OCI-LY3 (cell line): Measurements from ENCODE around the gene FTSJ1.

Experiments used
- H2AFZ ChIP-seq: fragments of 200-600, 300-600 bp; shearing (Covaris generic); 2 replicates; pipeline ENCODE4 v1.6.0; 2014; ENCODE audit warnings: antibody characterized with exemption, low read depth, low read length
- H3K27ac ChIP-seq: fragments of 200-600, 300-600 bp; sonication (generic); 2 replicates; pipeline ENCODE4 v1.5.1; 2014; ENCODE audit warnings: mild to moderate bottlenecking, low read length, moderate library complexity, mixed read lengths
- H3K27me3 ChIP-seq: fragments of 200-600, 300-600 bp; sonication (generic); 2 replicates; pipeline ENCODE4 v1.6.1; 2014; ENCODE audit warnings: low read depth, low read length, mixed read lengths
- H3K36me3 ChIP-seq: fragments of 200-600, 300-600 bp; sonication (generic); replicated peaks from 2 replicates; pipeline ENCODE3; 2014; ENCODE audit warnings: low read depth, low read length, mixed read lengths
- H3K4me1 ChIP-seq: fragments of 300-600, 200-600 bp; sonication (generic); 2 replicates; pipeline ENCODE4 v1.6.1; 2014; ENCODE audit warnings: low read length, mixed read lengths
- H3K4me2 ChIP-seq: fragments of 200-600, 300-600 bp; sonication (generic); 2 replicates; pipeline ENCODE4 v1.6.1; 2014; ENCODE audit warnings: low read length, mixed read lengths
- H3K4me3 ChIP-seq: fragments of 300-600, 200-600 bp; sonication (generic); 2 replicates; pipeline ENCODE4 v1.5.1; 2014; ENCODE audit warnings: antibody characterized with exemption, mild to moderate bottlenecking, low read length, moderate library complexity
- H3K79me2 ChIP-seq: fragments of 300-600, 200-600 bp; shearing (Covaris generic); 2 replicates; pipeline ENCODE4 v1.6.1; 2014; ENCODE audit warnings: mild to moderate bottlenecking, low read length, mixed read lengths
- H3K9ac ChIP-seq: fragments of 300-600, 200-600 bp; shearing (Covaris generic); 2 replicates; pipeline ENCODE4 v1.6.0; 2014; ENCODE audit warnings: mild to moderate bottlenecking, low read length, moderate library complexity
- H3K9me3 ChIP-seq: fragments of 200-600, 300-600 bp; shearing (Covaris generic); 2 replicates; pipeline ENCODE4 v1.6.1; 2014; ENCODE audit warnings: low read length, mixed read lengths; ENCODE audit not compliant: insufficient read depth
- H4K20me1 ChIP-seq: fragments of 200-600, 300-600 bp; sonication (generic); 2 replicates; pipeline ENCODE4 v1.6.1; 2016; ENCODE audit warnings: low read length, mixed read lengths; ENCODE audit not compliant: insufficient read depth
- EZH2phosphoT487 ChIP-seq: fragments of 200-600 bp; shearing (Covaris generic); IDR thresholded peaks from 2 replicates; pipeline ENCODE4 v1.6.1; 2018; ENCODE audit warnings: antibody characterized with exemption, mixed run types, low read depth
- TF ChIP-seq, protein P1 (sequence below): fragments of 200-600, 300-600 bp; sonication (generic); IDR thresholded peaks from 2 replicates; pipeline ENCODE4 v1.5.1; 2014; ENCODE audit warnings: antibody characterized with exemption, low read length, low read depth

FTSJ1 gene

DNA sequence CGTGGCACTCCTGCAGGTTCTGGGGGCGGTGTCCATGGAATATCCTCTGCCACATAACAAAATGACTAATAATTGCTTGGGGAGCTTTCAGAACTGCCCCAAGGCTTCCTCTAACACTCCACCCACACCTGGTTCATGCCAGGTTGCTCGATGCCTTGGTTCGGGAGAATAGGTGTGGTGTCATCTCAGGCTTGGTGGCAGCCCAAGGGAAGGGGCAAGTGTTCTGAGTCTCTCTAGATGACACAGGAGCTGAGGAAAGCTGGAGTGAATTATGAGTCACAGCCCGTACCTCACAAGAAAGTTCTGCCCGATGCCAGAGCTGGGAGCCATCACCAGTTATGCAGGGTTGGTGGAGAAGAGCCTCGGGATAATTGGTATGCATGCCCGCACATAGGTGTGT lies 14.7 kb downstream of the FTSJ1 start:
- Histone ChIP-seq H3K36me3 (peaks cover 7% of the 10 kb centered on the region), H3K9ac (no peak overlapping the region), H3K27ac (no peak overlapping the region), H4K20me1 (no peaks in the 10 kb centered on the region), H3K9me3 (no peaks in the 10 kb centered on the region), H2AFZ (no peak overlapping the region), H3K4me2 (no peak overlapping the region), H3K4me1 (no peaks in the 10 kb centered on the region), H3K4me3 (no peak overlapping the region), H3K79me2 (no peaks in the 10 kb centered on the region), H3K27me3 (no peaks in the 10 kb centered on the region)
- TF ChIP-seq, protein P1, sequence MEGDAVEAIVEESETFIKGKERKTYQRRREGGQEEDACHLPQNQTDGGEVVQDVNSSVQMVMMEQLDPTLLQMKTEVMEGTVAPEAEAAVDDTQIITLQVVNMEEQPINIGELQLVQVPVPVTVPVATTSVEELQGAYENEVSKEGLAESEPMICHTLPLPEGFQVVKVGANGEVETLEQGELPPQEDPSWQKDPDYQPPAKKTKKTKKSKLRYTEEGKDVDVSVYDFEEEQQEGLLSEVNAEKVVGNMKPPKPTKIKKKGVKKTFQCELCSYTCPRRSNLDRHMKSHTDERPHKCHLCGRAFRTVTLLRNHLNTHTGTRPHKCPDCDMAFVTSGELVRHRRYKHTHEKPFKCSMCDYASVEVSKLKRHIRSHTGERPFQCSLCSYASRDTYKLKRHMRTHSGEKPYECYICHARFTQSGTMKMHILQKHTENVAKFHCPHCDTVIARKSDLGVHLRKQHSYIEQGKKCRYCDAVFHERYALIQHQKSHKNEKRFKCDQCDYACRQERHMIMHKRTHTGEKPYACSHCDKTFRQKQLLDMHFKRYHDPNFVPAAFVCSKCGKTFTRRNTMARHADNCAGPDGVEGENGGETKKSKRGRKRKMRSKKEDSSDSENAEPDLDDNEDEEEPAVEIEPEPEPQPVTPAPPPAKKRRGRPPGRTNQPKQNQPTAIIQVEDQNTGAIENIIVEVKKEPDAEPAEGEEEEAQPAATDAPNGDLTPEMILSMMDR = no peak
- TF ChIP-seq EZH2phosphoT487 = no peak

DNA sequence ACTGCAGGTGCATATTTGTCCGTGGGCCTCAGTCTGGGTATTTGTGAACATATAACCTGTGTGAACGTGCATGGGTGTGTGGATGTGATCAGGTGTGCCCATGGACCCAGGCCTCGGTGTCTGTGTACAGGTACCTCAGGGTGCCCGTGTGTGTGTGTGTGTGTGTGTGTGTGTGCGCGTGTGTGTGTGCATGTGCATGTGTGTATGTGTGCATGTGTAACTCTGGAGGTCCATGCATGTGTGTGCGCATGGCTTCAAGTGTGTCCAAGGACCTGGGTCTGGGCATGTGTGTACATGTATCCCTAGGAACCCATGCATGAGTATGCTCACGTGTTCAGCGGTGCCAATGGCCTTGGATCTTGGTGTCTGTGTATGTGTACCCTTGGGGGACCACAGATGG lies 15.8 kb downstream of the FTSJ1 start:
- Histone ChIP-seq H3K4me1 (no peaks in the 10 kb centered on the region), H3K4me2 (no peak overlapping the region), H3K4me3 (no peak overlapping the region), H4K20me1 (no peaks in the 10 kb centered on the region), H3K36me3 (peaks cover 3% of the 10 kb centered on the region), H3K79me2 (no peaks in the 10 kb centered on the region), H3K27ac (no peak overlapping the region), H3K9me3 (no peaks in the 10 kb centered on the region), H3K27me3 (no peaks in the 10 kb centered on the region), H2AFZ (no peak overlapping the region), H3K9ac (no peak overlapping the region)
- TF ChIP-seq, protein P1 = no peak
- TF ChIP-seq EZH2phosphoT487 = no peak

DNA sequence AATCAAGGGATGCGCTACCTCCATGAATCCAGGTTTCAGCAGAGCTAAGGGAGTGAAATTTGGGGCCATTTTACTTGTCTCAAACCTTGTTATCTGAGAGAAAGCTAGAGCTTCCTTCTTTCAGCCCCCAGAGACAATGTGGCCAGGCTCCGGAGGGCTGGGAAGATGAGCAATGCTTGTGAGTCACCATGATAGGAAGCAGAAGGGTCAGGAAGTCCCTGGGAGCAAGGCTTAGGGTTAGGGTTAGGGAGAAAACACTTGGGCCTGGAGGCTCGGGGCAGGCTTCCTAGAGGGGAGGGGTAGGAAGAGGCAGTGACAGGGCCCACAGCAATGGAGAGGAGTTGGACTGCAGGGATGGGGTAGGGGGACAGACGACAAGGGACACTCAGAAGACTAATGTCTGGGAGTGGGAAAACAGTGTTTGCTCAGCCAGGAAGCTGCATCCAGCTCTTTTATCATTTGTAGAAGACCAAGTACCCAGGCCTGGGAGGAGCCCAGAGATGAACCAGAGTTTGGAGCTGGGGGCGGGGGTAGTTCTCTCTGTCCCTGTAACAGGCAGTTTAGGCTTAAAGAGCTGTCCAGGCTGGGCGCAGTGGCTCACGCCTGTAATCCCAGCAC lies 16.4 kb downstream of the FTSJ1 start:
- Histone ChIP-seq H2AFZ (no peak overlapping the region), H3K79me2 (no peaks in the 10 kb centered on the region), H3K27ac (no peak overlapping the region), H3K9ac (no peak overlapping the region), H3K4me1 (no peaks in the 10 kb centered on the region), H3K36me3 (no peaks in the 10 kb centered on the region), H3K27me3 (no peaks in the 10 kb centered on the region), H3K4me3 (no peak overlapping the region), H3K4me2 (no peak overlapping the region), H3K9me3 (no peaks in the 10 kb centered on the region), H4K20me1 (no peaks in the 10 kb centered on the region)
- TF ChIP-seq EZH2phosphoT487 = no peak
- TF ChIP-seq, protein P1 = no peak

DNA sequence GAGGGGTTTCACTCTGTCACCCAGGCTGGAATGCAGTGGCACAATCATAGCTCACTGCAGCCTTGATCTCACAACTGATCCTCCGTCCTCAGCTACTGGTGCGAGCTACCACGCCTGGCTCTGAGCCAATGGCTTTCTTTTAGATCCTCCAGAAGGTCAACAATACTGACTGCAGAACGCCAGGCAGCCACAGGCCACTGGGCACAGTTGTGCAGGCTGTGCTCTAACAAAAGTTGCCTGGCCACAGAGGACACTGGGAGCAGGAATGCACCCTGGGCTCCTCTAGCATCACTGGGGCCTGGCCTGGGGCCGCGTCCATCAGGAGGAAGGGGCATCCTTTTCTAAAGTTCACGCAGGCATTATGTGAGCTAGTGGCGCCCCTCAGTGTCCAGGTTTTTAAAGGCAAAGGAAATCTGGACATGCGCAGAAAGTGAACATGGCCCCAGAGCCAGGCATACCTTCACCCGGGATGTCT lies 17.9 kb downstream of the FTSJ1 start:
- Histone ChIP-seq H3K4me2 (peak overlapping the region; percentile 54), H3K9me3 (no peaks in the 10 kb centered on the region), H3K36me3 (no peaks in the 10 kb centered on the region), H4K20me1 (no peaks in the 10 kb centered on the region), H3K27me3 (no peaks in the 10 kb centered on the region), H2AFZ (peak overlapping the region; percentile 60; the same call in 1 of the 2 replicates), H3K4me3 (no peak overlapping the region), H3K4me1 (no peaks in the 10 kb centered on the region), H3K9ac (no peak overlapping the region), H3K79me2 (no peaks in the 10 kb centered on the region), H3K27ac (no peak overlapping the region)
- TF ChIP-seq, protein P1 = peak; percentile 61
- TF ChIP-seq EZH2phosphoT487 = no peak
